ENCODE measurements around the gene BBX.

DNA sequence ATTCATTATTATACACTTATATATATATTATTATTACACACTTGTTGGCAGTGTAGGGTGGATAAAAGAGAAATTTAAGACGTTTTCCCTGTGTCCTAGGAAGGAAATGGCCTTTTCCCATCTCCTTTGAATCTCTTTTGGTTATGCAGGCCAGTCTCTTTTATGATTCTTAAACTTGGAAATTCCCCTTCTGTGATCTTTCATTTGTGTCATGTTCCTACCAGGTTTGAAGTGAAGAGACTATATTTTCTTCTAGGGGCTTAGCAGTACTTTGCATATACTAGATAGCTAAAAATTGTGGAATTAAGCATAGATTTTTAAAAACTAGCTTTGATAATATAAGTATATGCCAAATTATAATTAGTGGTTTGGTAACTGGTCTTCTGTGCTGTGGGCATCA is 58.5 kb downstream of the BBX start:
- TF ChIP-seq POLR2A (IDR thresholded peaks at IDR 0.05) (no peak), POLR2AphosphoS5 (IDR thresholded peaks at IDR 0.05) (no peak)
- TF ChIP-seq, protein P1, sequence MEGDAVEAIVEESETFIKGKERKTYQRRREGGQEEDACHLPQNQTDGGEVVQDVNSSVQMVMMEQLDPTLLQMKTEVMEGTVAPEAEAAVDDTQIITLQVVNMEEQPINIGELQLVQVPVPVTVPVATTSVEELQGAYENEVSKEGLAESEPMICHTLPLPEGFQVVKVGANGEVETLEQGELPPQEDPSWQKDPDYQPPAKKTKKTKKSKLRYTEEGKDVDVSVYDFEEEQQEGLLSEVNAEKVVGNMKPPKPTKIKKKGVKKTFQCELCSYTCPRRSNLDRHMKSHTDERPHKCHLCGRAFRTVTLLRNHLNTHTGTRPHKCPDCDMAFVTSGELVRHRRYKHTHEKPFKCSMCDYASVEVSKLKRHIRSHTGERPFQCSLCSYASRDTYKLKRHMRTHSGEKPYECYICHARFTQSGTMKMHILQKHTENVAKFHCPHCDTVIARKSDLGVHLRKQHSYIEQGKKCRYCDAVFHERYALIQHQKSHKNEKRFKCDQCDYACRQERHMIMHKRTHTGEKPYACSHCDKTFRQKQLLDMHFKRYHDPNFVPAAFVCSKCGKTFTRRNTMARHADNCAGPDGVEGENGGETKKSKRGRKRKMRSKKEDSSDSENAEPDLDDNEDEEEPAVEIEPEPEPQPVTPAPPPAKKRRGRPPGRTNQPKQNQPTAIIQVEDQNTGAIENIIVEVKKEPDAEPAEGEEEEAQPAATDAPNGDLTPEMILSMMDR (IDR thresholded peaks at IDR 0.05), result no peak
